Neural progenitor cell (in vitro differentiated cells): ENCODE results near the gene CRHR2.

ENCODE experiments used
- CTCF ChIP-seq: fragments of 200-600 bp; sonication (generic); IDR thresholded peaks from 2 replicates; pipeline ENCODE4 v1.5.1; 2017; ENCODE audit warnings: antibody characterized with exemption, mild to moderate bottlenecking
- EZH2phosphoT487 ChIP-seq: fragments of 200-600 bp; sonication (generic); IDR thresholded peaks from 2 replicates; pipeline ENCODE4 v1.6.1; 2017; ENCODE audit warnings: antibody characterized with exemption

- TF ChIP-seq EZH2phosphoT487 = no peak
- no peak for TF ChIP-seq CTCF
These were observed 10.2 kb upstream of the CRHR2 start for GRCh38 chr7:30692438-30692837.
